A549 treated with AZD9567 at 1 μM for 4 hours (cell line): ENCODE results near the gene BCS1L. TPM values are rescaled to one million over a fixed set of nuclear protein-coding genes. Genes with fewer than 3 reads are reported as not detected.

ENCODE experiments used
- total RNA-seq: library from RNA; stranded (reverse); fragments of 200-300 nt; extraction: Qiagen RNA extraction; gene quantifications from 5 replicates; pipeline ENCODE4 v1.2.3, GENCODE V29; 2022; ENCODE audit not compliant: insufficient read depth

BCS1L gene
- total RNA-seq: 39.0 to 52.4 TPM (median 49.0 TPM) in 5 replicates

GRCh38 chr2:218659258-218659987, at the start of gene BCS1L, which contains the start of gene ZNF142:
BCS1L (plus strand) TSS chr2:218659683; CDS start chr2:218660988, 1,305 bp downstream.
ZNF142 (minus strand) TSS chr2:218659623; CDS start chr2:218656429, 3,194 bp downstream.

DNA sequence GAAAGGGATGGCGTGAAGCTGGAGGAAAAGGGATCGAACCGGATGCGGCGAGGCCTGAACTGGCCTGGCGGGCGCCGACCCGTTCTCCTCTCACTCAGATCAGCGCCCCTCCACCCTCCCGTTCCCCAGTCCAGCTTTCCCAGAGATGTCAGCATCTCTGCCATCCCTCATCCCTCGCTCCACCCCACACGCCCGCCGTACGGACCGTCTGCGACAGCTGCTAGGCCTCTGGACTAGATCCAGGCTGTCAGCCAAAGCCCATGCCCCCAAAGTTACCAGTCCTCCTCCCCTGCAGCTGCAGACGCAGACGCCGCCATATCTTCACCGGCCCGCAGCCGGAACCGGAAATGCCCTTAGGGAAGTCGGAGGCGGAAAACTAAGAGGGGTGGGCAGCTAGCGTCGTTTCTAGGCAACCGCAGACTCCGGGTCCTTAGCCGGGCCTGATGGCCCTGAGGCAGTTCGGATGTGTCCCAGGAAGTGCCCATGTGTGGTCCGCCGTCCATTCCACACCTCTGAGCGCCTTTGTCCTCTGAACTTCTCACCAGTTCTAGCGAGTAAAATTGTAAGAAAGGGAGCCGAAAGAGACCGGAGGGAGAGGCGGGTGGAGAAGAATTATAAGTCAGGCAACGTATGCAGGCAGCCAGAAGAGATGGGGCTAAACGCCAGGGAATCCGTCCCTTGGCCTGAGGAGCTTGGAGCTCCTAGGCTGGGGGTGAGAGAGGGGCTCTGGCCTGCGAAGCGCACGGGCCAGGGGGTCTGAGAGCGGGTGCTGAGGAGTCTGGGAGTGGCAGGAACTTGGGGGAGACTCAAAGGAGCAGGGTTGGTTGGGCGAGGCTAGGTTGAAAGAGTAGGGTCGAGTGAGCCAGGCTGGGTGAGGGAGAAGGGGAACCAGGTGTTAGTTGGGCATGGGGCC, 12.4 kb downstream of the BCS1L start, which contains the start of the genes RNF25 and STK36:
Gene RNF25, minus strand, starts transcription at position 349 of the 913 bp plus-strand sequence. Its CDS starts 32 bp downstream, at position 317.
Gene STK36, plus strand, starts transcription at position 433 of the 913 bp plus-strand sequence. CDS start 744 bp downstream, outside the sequence.

GRCh38 chr2:218710687-218711549, 51.4 kb downstream of the BCS1L start, which contains the start of gene TTLL4:
TTLL4 (plus strand) TSS chr2:218710835; CDS start chr2:218737677, 26,842 bp downstream.

Other genes starting within 250 kb of the BCS1L start
- gene VIL1, start 240.6 kb upstream of the BCS1L start, total RNA-seq: 0.14 to 1.5 TPM (median 0.33 TPM) in 5 replicates
- gene USP37, start 91.3 kb upstream of the BCS1L start, total RNA-seq: 4.4 to 6.9 TPM (median 5.7 TPM) in 5 replicates
- gene CNOT9, start 90.8 kb upstream of the BCS1L start, total RNA-seq: 37.8 to 43.5 TPM (median 39.3 TPM) in 5 replicates
- 0.25 to 0.74 TPM (median 0.38 TPM) in 4 of 5 replicates, not detected in the other for gene PLCD4, start 51.8 kb upstream of the BCS1L start, total RNA-seq
- gene ZNF142, start 60 bp upstream of the BCS1L start, total RNA-seq: 11.6 to 17.4 TPM (median 17.0 TPM) in 5 replicates
- gene RNF25, start 12.3 kb downstream of the BCS1L start, total RNA-seq: 47.6 to 71.2 TPM (median 49.4 TPM) in 5 replicates
- gene STK36, start 12.4 kb downstream of the BCS1L start, total RNA-seq: 11.3 to 23.0 TPM (median 12.1 TPM) in 5 replicates
- 27.0 to 33.5 TPM (median 27.4 TPM) in 5 replicates for gene TTLL4, start 51.2 kb downstream of the BCS1L start, total RNA-seq
- gene CYP27A1, start 122.5 kb downstream of the BCS1L start, total RNA-seq: 0.11 to 0.23 TPM (median 0.16 TPM) in 4 of 5 replicates, not detected in the other
- 0.03 TPM in 1 of 5 replicates, not detected in the others for gene PRKAG3, start 172.1 kb downstream of the BCS1L start, total RNA-seq
- 0.18 to 0.25 TPM (median 0.23 TPM) in 4 of 5 replicates, not detected in the other for gene WNT6, start 200.1 kb downstream of the BCS1L start, total RNA-seq
- 0.06 to 0.14 TPM (median 0.11 TPM) in 4 of 5 replicates, not detected in the other for gene WNT10A, start 221.2 kb downstream of the BCS1L start, total RNA-seq